Measurements from ENCODE around the gene NLRP6. TPM values are rescaled to one million over a fixed set of nuclear protein-coding genes. Genes with fewer than 3 reads are reported as not detected.

NLRP6 gene
- total RNA-seq, 1 donor from 2014 or later = 1.7 TPM

DNA sequence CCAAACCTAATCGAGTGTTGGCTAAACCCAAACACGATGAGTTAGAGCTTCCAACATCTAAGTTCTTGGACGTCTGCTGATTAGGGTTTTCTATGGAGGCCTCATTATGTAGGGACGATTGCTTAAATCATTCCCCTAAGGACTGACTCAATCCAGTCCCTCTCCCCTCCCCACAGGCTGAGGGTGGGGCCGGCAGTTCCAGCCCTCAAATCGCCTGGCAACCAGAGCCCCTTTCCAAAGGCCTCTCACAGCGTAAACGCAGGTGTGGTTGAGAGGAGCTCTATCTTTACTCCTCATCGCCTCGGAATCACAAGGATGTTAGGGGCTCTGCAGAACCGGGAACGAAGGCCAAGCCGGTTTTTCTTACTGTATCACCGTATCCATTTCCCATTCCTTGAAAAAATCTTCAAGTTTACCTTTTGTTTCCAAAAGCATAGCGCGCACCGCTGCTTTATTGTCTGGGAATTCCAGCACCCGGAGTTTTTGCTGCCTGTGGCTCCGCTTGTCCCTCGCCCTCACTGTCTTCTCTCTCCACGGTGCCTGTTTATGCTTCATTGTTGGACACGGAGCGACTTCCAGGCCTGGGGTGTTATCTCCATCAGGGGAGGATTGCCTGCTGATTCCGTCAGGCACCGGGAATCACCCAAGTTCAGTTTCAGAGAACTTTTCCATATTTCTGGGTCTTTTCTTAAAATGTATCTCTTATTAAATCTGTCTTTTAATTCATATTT lies 56.2 kb downstream of the NLRP6 start:
- H3K27ac ChIP-seq = no peak overlapping the region
- H3K9me3 ChIP-seq = no peaks in the 10 kb centered on the region
- no peak for DNase-seq
- intact Hi-C loops (cut with DNase I) = no loop called here
- TF ChIP-seq, protein P1, sequence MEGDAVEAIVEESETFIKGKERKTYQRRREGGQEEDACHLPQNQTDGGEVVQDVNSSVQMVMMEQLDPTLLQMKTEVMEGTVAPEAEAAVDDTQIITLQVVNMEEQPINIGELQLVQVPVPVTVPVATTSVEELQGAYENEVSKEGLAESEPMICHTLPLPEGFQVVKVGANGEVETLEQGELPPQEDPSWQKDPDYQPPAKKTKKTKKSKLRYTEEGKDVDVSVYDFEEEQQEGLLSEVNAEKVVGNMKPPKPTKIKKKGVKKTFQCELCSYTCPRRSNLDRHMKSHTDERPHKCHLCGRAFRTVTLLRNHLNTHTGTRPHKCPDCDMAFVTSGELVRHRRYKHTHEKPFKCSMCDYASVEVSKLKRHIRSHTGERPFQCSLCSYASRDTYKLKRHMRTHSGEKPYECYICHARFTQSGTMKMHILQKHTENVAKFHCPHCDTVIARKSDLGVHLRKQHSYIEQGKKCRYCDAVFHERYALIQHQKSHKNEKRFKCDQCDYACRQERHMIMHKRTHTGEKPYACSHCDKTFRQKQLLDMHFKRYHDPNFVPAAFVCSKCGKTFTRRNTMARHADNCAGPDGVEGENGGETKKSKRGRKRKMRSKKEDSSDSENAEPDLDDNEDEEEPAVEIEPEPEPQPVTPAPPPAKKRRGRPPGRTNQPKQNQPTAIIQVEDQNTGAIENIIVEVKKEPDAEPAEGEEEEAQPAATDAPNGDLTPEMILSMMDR (IDR thresholded peaks at IDR 0.05) = no peak
- H3K27me3 ChIP-seq = no peaks in the 10 kb centered on the region
- H3K4me1 ChIP-seq = peaks cover 16% of the 10 kb centered on the region
- H3K4me3 ChIP-seq = no peak overlapping the region
- peak; percentile 31 for ATAC-seq
- no peaks in the 10 kb centered on the region for H3K36me3 ChIP-seq

Other genes starting within 250 kb of the NLRP6 start
- not detected for gene SCGB1C1, start 85.3 kb upstream of the NLRP6 start, total RNA-seq
- gene BET1L, start 71.0 kb upstream of the NLRP6 start, total RNA-seq = 57.9 TPM
- gene RIC8A, start 70.7 kb upstream of the NLRP6 start, total RNA-seq = 91.8 TPM
- 15.7 TPM for gene SIRT3, start 42.1 kb upstream of the NLRP6 start, total RNA-seq
- 89.9 TPM for gene PSMD13, start 41.4 kb upstream of the NLRP6 start, total RNA-seq
- gene PGGHG, start 10.7 kb downstream of the NLRP6 start, total RNA-seq = 105 TPM
- gene IFITM5, start 21.1 kb downstream of the NLRP6 start, total RNA-seq = not detected
- gene IFITM2, start 29.4 kb downstream of the NLRP6 start, total RNA-seq = 521 TPM
- 128 TPM for gene IFITM1, start 35.6 kb downstream of the NLRP6 start, total RNA-seq
- gene IFITM3, start 42.5 kb downstream of the NLRP6 start, total RNA-seq = 692 TPM
- 1.9 TPM for gene B4GALNT4, start 91.1 kb downstream of the NLRP6 start, total RNA-seq
- gene PKP3, start 115.8 kb downstream of the NLRP6 start, total RNA-seq = 40.4 TPM
- gene SIGIRR, start 136.6 kb downstream of the NLRP6 start, total RNA-seq = 80.9 TPM
- 22.4 TPM for gene ANO9, start 163.6 kb downstream of the NLRP6 start, total RNA-seq
- gene PTDSS2, start 171.9 kb downstream of the NLRP6 start, total RNA-seq = 31.1 TPM
- gene RNH1, start 228.8 kb downstream of the NLRP6 start, total RNA-seq = 245 TPM

Data from upper lobe of right lung (tissue), 1 donor.